Suprapubic skin (tissue), 4 donors: ENCODE data around the gene WSCD1. TPM values are rescaled to one million over a fixed set of nuclear protein-coding genes. Genes with fewer than 3 reads are reported as not detected.
A peak's percentile ranks its signal among the peaks of the same experiment; 100 is the strongest.

ENCODE experiments used
- DNase-seq, 2 donors: peaks; one replicate each; pipeline ENCODE4 v3.0.0-alpha.2; 2019; ENCODE audit warnings: low spot score in 2 of 2
- H3K27ac ChIP-seq: fragments of 200-600 bp; sonication (generic); one replicate; pipeline ENCODE4 v1.5.1; 2019
- H3K27me3 ChIP-seq: fragments of 200-600 bp; sonication (generic); one replicate; pipeline ENCODE4 v1.5.1; 2019
- H3K36me3 ChIP-seq: fragments of 200-600 bp; sonication (generic); one replicate; pipeline ENCODE4 v1.5.1; 2019
- H3K4me1 ChIP-seq: fragments of 200-600 bp; sonication (generic); one replicate; pipeline ENCODE4 v1.5.1; 2019
- H3K4me3 ChIP-seq: fragments of 200-600 bp; sonication (generic); one replicate; pipeline ENCODE4 v1.5.1; 2019; ENCODE audit warnings: mild to moderate bottlenecking
- H3K9me3 ChIP-seq: fragments of 200-600 bp; sonication (generic); one replicate; pipeline ENCODE4 v1.5.1; 2019
- CTCF ChIP-seq, 2 donors: fragments of 200-600 bp in 1 of 2; fragments of 450-650 bp in 1 of 2; sonication (generic) in 1 of 2; IDR thresholded peaks; one replicate each; pipeline ENCODE4 v1.5.1; 2016 to 2019; ENCODE audit warnings: antibody characterized with exemption in 2 of 2, mild to moderate bottlenecking in 1 of 2, moderate library complexity in 1 of 2
- EP300 ChIP-seq: sonication (generic); formaldehyde crosslinking; IDR thresholded peaks from one replicate; pipeline ENCODE4 v1.6.1; 2017; ENCODE audit warnings: antibody characterized with exemption
- POLR2A ChIP-seq, 2 donors: fragments of 450-650 bp; IDR thresholded peaks; one replicate each; pipeline ENCODE4 v1.6.1; 2017; ENCODE audit warnings: antibody characterized with exemption in 2 of 2, mild to moderate bottlenecking in 2 of 2, moderate library complexity in 2 of 2
- POLR2AphosphoS5 ChIP-seq, 3 donors: sonication (generic); formaldehyde crosslinking; IDR thresholded peaks; one replicate each; pipeline ENCODE4 v1.6.1; 2017; ENCODE audit warnings: antibody characterized with exemption in 3 of 3
- WGBS: methylation state at CpG from one replicate; pipeline ENCODE4 v1.1.5; 2018; 5-methylcytosine and 5-hydroxymethylcytosine counted together
- total RNA-seq, 4 donors: library from RNA; depleted of rRNA; stranded (reverse); fragments of >200 nt; gene quantifications; one replicate each; pipeline ENCODE4 v1.1.0, GENCODE V29; 2016

Gene WSCD1
- total RNA-seq, 4 donors from 2014 or later, result 0.76 to 4.9 (median 1.6) TPM

- H3K4me3 ChIP-seq, result no peak overlapping the region
- no peaks in the 10 kb centered on the region for H3K36me3 ChIP-seq
- H3K4me1 ChIP-seq, result no peaks in the 10 kb centered on the region
- no peak for TF ChIP-seq POLR2A (IDR thresholded peaks at IDR 0.05)
- no peak for TF ChIP-seq EP300
- TF ChIP-seq CTCF (IDR thresholded peaks at IDR 0.05), result no peak
- no peak for TF ChIP-seq POLR2AphosphoS5 (IDR thresholded peaks at IDR 0.05)
- peaks cover 12% of the 10 kb centered on the region for H3K27me3 ChIP-seq
- 85% methylated on average over 14 of the region's 14 CpGs for WGBS
- DNase-seq, result peak in 1 of 2 donors; percentile 66
- H3K27ac ChIP-seq, result no peak overlapping the region
- no peaks in the 10 kb centered on the region for H3K9me3 ChIP-seq
Observed at GRCh38 chr17:6092182-6092902, 22.2 kb downstream of the WSCD1 start.

- Histone ChIP-seq H3K27me3 (peaks cover 12% of the 10 kb centered on the region), H3K27ac (no peak overlapping the region), H3K36me3 (no peaks in the 10 kb centered on the region), H3K4me3 (no peak overlapping the region), H3K9me3 (no peaks in the 10 kb centered on the region), H3K4me1 (no peaks in the 10 kb centered on the region)
- no peak for TF ChIP-seq POLR2A (IDR thresholded peaks at IDR 0.05)
- 85% methylated on average over 7 of the region's 11 CpGs for WGBS
- DNase-seq, result no peak
Observed at GRCh38 chr17:6092903-6093468, 22.8 kb downstream of the WSCD1 start.

GRCh38 chr17:6094453-6094852, 24.3 kb downstream of the WSCD1 start:
- no peaks in the 10 kb centered on the region for H3K4me1 ChIP-seq
- WGBS, result 71% methylated on average over 1 of the region's 1 CpG
- no peaks in the 10 kb centered on the region for H3K36me3 ChIP-seq
- no peak overlapping the region for H3K4me3 ChIP-seq
- TF ChIP-seq POLR2AphosphoS5 (IDR thresholded peaks at IDR 0.05) (no peak), POLR2A (IDR thresholded peaks at IDR 0.05) (no peak), CTCF (IDR thresholded peaks at IDR 0.05) (no peak), EP300 (no peak)
- no peaks in the 10 kb centered on the region for H3K9me3 ChIP-seq
- H3K27me3 ChIP-seq, result peaks cover 12% of the 10 kb centered on the region
- no peak for DNase-seq
- H3K27ac ChIP-seq, result no peak overlapping the region

- TF ChIP-seq EP300 (no peak), POLR2A (IDR thresholded peaks at IDR 0.05) (no peak), CTCF (IDR thresholded peaks at IDR 0.05) (no peak), POLR2AphosphoS5 (IDR thresholded peaks at IDR 0.05) (no peak)
Observed at GRCh38 chr17:6094926-6095325, 24.7 kb downstream of the WSCD1 start.

GRCh38 chr17:6095501-6095900, 25.3 kb downstream of the WSCD1 start:
- no peak for DNase-seq
- no peaks in the 10 kb centered on the region for H3K9me3 ChIP-seq
- H3K36me3 ChIP-seq, result no peaks in the 10 kb centered on the region
- H3K4me3 ChIP-seq, result no peak overlapping the region
- H3K4me1 ChIP-seq, result no peaks in the 10 kb centered on the region
- 84% methylated on average over 6 of the region's 6 CpGs for WGBS
- no peak overlapping the region for H3K27ac ChIP-seq
- peaks cover 10% of the 10 kb centered on the region for H3K27me3 ChIP-seq
- TF ChIP-seq CTCF (IDR thresholded peaks at IDR 0.05), result no peak
- no peak for TF ChIP-seq POLR2A (IDR thresholded peaks at IDR 0.05)
- TF ChIP-seq EP300, result no peak
- no peak for TF ChIP-seq POLR2AphosphoS5 (IDR thresholded peaks at IDR 0.05)

More at GRCh38 chr17:6094926-6095325, 24.7 kb downstream of the WSCD1 start:
- 88% methylated on average over 11 of the region's 11 CpGs for WGBS
- Histone ChIP-seq H3K27me3 (peaks cover 12% of the 10 kb centered on the region), H3K27ac (no peak overlapping the region), H3K36me3 (no peaks in the 10 kb centered on the region), H3K9me3 (no peaks in the 10 kb centered on the region), H3K4me3 (no peak overlapping the region), H3K4me1 (no peaks in the 10 kb centered on the region)
- peak in 1 of 2 donors; percentile 71 for DNase-seq
